ENCODE data around the gene IGLL5. TPM values are rescaled to one million over a fixed set of nuclear protein-coding genes. Genes with fewer than 3 reads are reported as not detected.
"Not testable (repeated sequence)": the region's sequence is repeated elsewhere in the genome, so short reads cannot be mapped to it uniquely, and the experiment has no call there.

The IGLL5 gene
- total and polyA plus RNA-seq, 12 donors: 0.26 to 4.4 (median 0.71) TPM; not detected in 5

DNA sequence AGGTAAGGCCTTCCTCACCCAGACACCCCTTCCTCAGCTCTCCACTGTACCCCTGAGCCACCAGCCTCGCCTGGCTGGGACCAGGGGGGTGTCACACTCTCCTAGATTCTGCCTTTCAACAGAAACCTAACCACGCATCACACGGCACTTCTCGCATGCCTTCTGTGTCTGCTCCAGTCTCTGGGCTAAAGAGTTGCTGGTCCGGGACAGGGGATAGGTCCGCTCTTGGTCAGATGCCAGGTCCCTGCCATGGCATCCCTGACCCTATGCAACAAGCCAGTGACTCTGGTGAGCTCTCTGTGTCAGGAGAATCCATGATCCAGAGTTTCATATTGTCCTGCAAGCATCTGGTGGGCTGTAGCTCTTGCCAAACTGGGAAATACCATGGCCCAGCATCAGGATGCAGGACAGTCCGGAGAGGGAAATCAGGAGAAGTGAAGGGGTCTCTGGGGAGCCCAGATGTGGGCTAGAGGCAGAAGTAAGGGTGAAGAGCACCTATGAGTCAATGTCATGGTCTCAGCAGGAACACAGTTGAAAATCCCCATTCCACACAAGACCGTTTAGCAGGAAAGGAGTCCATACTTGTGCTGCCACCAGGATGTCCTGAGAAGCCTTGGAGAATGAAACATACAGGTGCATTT is 14.1 kb downstream of the IGLL5 start:
- H3K27ac ChIP-seq: no peak overlapping the region
- TF ChIP-seq, protein P1, sequence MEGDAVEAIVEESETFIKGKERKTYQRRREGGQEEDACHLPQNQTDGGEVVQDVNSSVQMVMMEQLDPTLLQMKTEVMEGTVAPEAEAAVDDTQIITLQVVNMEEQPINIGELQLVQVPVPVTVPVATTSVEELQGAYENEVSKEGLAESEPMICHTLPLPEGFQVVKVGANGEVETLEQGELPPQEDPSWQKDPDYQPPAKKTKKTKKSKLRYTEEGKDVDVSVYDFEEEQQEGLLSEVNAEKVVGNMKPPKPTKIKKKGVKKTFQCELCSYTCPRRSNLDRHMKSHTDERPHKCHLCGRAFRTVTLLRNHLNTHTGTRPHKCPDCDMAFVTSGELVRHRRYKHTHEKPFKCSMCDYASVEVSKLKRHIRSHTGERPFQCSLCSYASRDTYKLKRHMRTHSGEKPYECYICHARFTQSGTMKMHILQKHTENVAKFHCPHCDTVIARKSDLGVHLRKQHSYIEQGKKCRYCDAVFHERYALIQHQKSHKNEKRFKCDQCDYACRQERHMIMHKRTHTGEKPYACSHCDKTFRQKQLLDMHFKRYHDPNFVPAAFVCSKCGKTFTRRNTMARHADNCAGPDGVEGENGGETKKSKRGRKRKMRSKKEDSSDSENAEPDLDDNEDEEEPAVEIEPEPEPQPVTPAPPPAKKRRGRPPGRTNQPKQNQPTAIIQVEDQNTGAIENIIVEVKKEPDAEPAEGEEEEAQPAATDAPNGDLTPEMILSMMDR (IDR thresholded peaks at IDR 0.05): no peak
- no peaks in the 10 kb centered on the region for H3K9me3 ChIP-seq
- H3K27me3 ChIP-seq: peaks cover 0 to 15% (median 4%) of the 10 kb centered on the region in 7 donors
- H3K36me3 ChIP-seq: no peaks in the 10 kb centered on the region
- no peak for ATAC-seq
- no peaks in the 10 kb centered on the region for H3K4me1 ChIP-seq
- DNase-seq: no peak
- intact Hi-C loops (cut with DNase I): no loop called here
- no peak overlapping the region for H3K4me3 ChIP-seq
- 84 to 86% methylated on average over 8 of the region's 8 CpGs for WGBS, 2 donors

DNA sequence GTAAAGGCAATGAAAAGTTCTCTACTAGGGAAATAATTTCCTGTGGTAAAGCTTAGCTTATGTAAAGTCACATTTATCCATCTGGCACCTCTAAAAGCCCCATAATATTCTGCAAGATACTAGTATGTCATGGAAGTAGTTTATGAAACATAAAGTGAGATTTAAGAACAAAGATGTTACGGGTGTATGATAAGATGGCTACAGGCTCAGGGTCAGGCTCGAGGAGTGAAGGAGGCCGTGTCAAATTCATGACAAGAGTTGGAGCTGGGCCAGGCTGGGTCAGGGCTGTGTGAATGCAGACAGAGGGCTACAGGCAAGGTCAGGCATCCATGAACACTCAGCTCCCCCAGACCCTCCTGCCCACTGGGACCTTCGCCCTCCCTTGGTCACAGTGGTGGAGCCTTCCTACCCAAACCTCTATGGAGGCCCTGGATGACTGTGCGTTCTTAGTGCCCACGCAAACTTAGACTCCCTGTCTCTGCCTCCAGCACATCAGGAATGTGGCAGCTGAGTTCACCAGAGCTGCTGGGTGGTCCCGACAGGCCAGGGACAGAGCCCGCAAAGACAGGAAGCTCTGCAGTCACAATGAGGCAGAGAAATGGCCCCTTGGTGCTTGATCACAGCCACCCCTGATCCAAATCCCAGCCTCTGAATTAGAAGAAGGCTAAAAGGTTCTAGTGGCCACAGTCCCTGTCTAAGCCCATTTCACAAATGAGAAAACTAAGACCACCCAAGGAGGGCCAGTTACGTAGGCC is 14.8 kb downstream of the IGLL5 start:
- intact Hi-C loops (cut with DNase I): no loop called here
- Histone ChIP-seq H3K4me3 (no peak overlapping the region), H3K27ac (no peak overlapping the region), H3K36me3 (no peaks in the 10 kb centered on the region), H3K4me1 (no peaks in the 10 kb centered on the region), H3K27me3 (peaks cover 0 to 22% (median 4%) of the 10 kb centered on the region in 7 donors), H3K9me3 (no peaks in the 10 kb centered on the region)
- 74 to 82% methylated on average over 9 of the region's 9 CpGs for WGBS, 2 donors
- DNase-seq (no peak), ATAC-seq (peak in 2 of 8 donors; percentile 14 to 36)
- TF ChIP-seq, protein P1 (IDR thresholded peaks at IDR 0.05): no peak

DNA sequence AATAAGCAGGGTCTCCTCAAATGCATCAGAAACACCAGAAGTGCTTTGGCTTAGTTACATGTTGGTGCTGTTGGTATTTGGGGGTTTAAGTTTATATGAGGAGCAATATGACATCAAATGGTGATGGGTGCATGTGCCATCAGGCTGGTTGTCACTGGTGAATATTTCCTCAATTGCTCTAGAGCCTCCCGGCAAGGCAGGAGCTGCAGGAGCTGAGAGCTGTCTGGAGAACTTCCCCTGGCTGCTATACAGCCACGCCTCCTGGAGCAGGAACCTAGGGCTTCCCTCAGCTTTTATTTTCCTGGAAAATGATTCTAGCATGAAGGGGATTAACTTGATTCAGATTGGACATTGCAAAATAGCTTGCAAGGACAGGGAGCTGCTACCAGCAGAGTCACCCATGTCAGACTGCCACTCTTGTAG is 15.8 kb downstream of the IGLL5 start:
- TF ChIP-seq, protein P1 (IDR thresholded peaks at IDR 0.05): no peak
- ATAC-seq (peak in 1 of 8 donors; percentile 36), DNase-seq (no peak)
- Histone ChIP-seq H3K27ac (no peak overlapping the region), H3K27me3 (peaks cover 0 to 22% (median 4%) of the 10 kb centered on the region in 7 donors), H3K4me1 (no peaks in the 10 kb centered on the region), H3K36me3 (no peaks in the 10 kb centered on the region), H3K4me3 (no peak overlapping the region), H3K9me3 (no peaks in the 10 kb centered on the region)
- 43 to 51% methylated on average over 2 of the region's 2 CpGs for WGBS, 2 donors
- intact Hi-C loops (cut with DNase I): no loop called here

DNA sequence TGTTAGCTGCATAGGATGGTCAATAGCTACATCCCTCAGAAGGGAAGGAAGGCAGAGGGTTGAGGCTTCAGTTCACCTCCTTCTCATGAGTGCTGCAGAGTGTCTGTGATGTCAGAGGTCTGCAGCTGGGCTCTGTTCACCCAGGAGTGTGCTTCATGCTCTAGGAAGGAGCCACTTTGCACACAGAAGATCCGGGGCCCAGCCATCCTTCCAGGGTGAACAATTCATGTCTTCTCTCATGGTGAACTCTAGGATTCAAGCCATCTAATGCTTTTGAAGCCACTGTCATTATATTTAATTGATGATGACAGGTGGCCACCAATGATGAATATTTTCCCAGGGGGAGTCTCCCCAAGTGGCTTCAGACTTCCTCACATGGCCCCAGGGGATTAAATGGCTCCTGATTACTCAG is 16.2 kb downstream of the IGLL5 start:
- H3K27ac ChIP-seq; H3K4me3 ChIP-seq; DNase-seq; intact Hi-C loops (cut with DNase I); H3K9me3 ChIP-seq; ATAC-seq; H3K36me3 ChIP-seq; H3K4me1 ChIP-seq: not testable (repeated sequence)
- peaks cover 0 to 22% (median 4%) of the 10 kb centered on the region in 7 donors for H3K27me3 ChIP-seq
- 83 to 85% methylated on average over 1 of the region's 1 CpG for WGBS, 2 donors

DNA sequence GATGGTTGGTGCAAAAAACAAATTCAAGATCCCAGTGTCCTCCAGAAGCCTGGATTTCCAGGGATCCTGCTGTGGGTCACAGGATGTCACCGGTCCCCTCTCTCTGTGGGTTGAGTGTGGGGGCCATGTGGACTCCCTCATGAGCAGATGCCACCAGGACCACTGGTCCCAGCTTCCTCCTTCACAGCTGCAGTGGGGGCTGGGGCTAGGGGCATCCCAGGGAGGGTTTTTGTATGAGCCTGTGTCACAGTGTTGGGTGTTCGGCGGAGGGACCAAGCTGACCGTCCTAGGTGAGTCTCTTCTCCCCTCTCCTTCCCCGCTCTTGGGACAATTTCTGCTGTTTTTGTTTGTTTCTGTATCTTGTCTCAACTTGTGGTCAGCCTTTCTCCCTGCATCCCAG is 17.1 kb downstream of the IGLL5 start:
- H3K4me1 ChIP-seq; ATAC-seq; H3K36me3 ChIP-seq; H3K4me3 ChIP-seq; H3K27ac ChIP-seq; DNase-seq; intact Hi-C loops (cut with DNase I); H3K9me3 ChIP-seq: not testable (repeated sequence)
- peaks cover 0 to 22% (median 4%) of the 10 kb centered on the region in 7 donors for H3K27me3 ChIP-seq
- WGBS, 2 donors: 91 to 97% methylated on average over 5 of the region's 5 CpGs

DNA sequence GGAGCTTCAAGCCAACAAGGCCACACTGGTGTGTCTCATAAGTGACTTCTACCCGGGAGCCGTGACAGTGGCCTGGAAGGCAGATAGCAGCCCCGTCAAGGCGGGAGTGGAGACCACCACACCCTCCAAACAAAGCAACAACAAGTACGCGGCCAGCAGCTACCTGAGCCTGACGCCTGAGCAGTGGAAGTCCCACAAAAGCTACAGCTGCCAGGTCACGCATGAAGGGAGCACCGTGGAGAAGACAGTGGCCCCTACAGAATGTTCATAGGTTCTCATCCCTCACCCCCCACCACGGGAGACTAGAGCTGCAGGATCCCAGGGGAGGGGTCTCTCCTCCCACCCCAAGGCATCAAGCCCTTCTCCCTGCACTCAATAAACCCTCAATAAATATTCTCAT is 18.8 kb downstream of the IGLL5 start:
- H3K9me3 ChIP-seq; H3K27ac ChIP-seq; intact Hi-C loops (cut with DNase I); H3K36me3 ChIP-seq; DNase-seq; ATAC-seq; H3K4me3 ChIP-seq; H3K4me1 ChIP-seq: not testable (repeated sequence)
- H3K27me3 ChIP-seq: peaks cover 0 to 24% (median 6%) of the 10 kb centered on the region in 7 donors
- WGBS, 2 donors: 87 to 94% methylated on average over 7 to 8 of the region's 10 CpGs

Data from heart right ventricle (tissue), 16 donors.